ENCODE measurements around the gene PSMC2. TPM values are rescaled to one million over a fixed set of nuclear protein-coding genes. Genes with fewer than 3 reads are reported as not detected.

PSMC2 gene
- total RNA-seq, 1 experiment from 2014 or later = 171 TPM

- DNase-seq (ENCODE audit: low read depth, low spot score) (no peak), ATAC-seq (no peak)
- Histone ChIP-seq H3K9me3 (ENCODE audit: control insufficient read depth, insufficient read depth, low read depth, low read length) (no peaks in the 10 kb centered on the region), H3K36me3 (ENCODE audit: control insufficient read depth, insufficient read depth, low read length) (peaks cover 32% of the 10 kb centered on the region), H3K4me3 (ENCODE audit: low read depth in 2 of 2, low read length in 2 of 2) (no peak overlapping the region), H3K27me3 (ENCODE audit: control insufficient read depth, insufficient read depth, low read length) (no peaks in the 10 kb centered on the region), H3K27ac (ENCODE audit: low read length) (no peak overlapping the region), H3K4me1 (ENCODE audit: control insufficient read depth, insufficient read depth, low read length) (peaks cover 16% of the 10 kb centered on the region)
- BruUV-seq (replicated peaks) = no TSS peak
- in situ Hi-C loops (cut with HindIII; ENCODE audit: low pct_unique_long_range_greater_than_20kb, low sequenced_read_pairs) = no loop called here
- POLR2A ChIA-PET = no interaction called here
- TF ChIP-seq CTCF (IDR thresholded peaks at IDR 0.05) (no peak), TCF7L2 (IDR thresholded peaks at IDR 0.05; ENCODE audit: low read depth, low read length) (no peak), REST (IDR thresholded peaks at IDR 0.05; ENCODE audit: insufficient read depth in 1 of 2, low read depth in 2 of 2, low read length in 1 of 2) (no peak), SIN3A (IDR thresholded peaks at IDR 0.05; ENCODE audit: borderline replicate concordance, insufficient read depth, low read depth, low read length) (no peak), POLR2AphosphoS5 (IDR thresholded peaks at IDR 0.05; ENCODE audit: low read depth, low read length) (no peak)
- intact Hi-C loops (cut with micrococcal nuclease; ENCODE audit: unreplicated experiment) = no loop called here
- CTCF ChIA-PET = no interaction called here
Observed at GRCh38 chr7:103299660-103300059, 47.8 kb upstream of the PSMC2 start.

- intact Hi-C loops (cut with micrococcal nuclease; ENCODE audit: unreplicated experiment) = no loop called here
- no peak overlapping the region for H3K27ac ChIP-seq (ENCODE audit: low read length)
- no peaks in the 10 kb centered on the region for H3K9me3 ChIP-seq (ENCODE audit: control insufficient read depth, insufficient read depth, low read depth, low read length)
- peaks cover 16% of the 10 kb centered on the region for H3K4me1 ChIP-seq (ENCODE audit: control insufficient read depth, insufficient read depth, low read length)
- H3K4me3 ChIP-seq (ENCODE audit: low read depth in 2 of 2, low read length in 2 of 2) = no peak overlapping the region
- BruUV-seq (replicated peaks) = no TSS peak
- no peaks in the 10 kb centered on the region for H3K27me3 ChIP-seq (ENCODE audit: control insufficient read depth, insufficient read depth, low read length)
- ChIA-PET CTCF (no interaction called here), POLR2A (interaction anchor here (0.9 kb wide), 1 partner anchor 26 kb away, joined by 3 read pairs; no protein-coding TSS in a partner anchor)
- DNase-seq (ENCODE audit: low read depth, low spot score) = no peak
- no peak for ATAC-seq
- TF ChIP-seq POLR2AphosphoS5 (IDR thresholded peaks at IDR 0.05; ENCODE audit: low read depth, low read length) (no peak), SIN3A (IDR thresholded peaks at IDR 0.05; ENCODE audit: borderline replicate concordance, insufficient read depth, low read depth, low read length) (no peak), TCF7L2 (IDR thresholded peaks at IDR 0.05; ENCODE audit: low read depth, low read length) (no peak), CTCF (IDR thresholded peaks at IDR 0.05) (no peak), REST (IDR thresholded peaks at IDR 0.05; ENCODE audit: insufficient read depth in 1 of 2, low read depth in 2 of 2, low read length in 1 of 2) (no peak)
- H3K36me3 ChIP-seq (ENCODE audit: control insufficient read depth, insufficient read depth, low read length) = peaks cover 43% of the 10 kb centered on the region
- in situ Hi-C loops (cut with HindIII; ENCODE audit: low pct_unique_long_range_greater_than_20kb, low sequenced_read_pairs) = no loop called here
Observed at GRCh38 chr7:103301441-103301840, 46.0 kb upstream of the PSMC2 start.
